Measurements from ENCODE around the gene DOCK4.

DNA sequence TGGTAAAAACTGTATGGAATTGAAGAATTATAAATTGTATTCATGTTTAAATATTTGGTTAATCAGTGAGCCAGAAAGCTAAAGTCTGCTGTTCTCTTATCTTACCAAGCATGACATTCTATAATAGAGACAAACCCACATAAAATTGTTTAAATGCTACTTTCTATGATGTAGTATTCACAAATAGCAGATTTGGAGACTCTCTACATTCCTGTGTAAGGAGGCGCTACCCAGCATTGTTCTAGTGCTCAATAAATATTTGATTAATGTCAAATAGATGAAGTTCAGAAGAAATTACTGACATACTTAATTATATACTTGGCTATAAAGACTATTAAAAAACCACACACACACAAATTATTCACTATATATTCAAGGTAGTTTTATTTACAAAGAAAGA, 49.8 kb downstream of the DOCK4 start:
- TF ChIP-seq CBX8 (IDR thresholded peaks at IDR 0.05; ENCODE audit: borderline replicate concordance, low read depth, low read length), result no peak
- no peak for TF ChIP-seq POLR2A (IDR thresholded peaks at IDR 0.05; ENCODE audit: control extremely low read depth in 1 of 2, low read depth in 2 of 2, low read length in 2 of 2)
- TF ChIP-seq BRCA1 (IDR thresholded peaks at IDR 0.05; ENCODE audit: low read depth, low read length), result no peak
- TF ChIP-seq, protein P1, sequence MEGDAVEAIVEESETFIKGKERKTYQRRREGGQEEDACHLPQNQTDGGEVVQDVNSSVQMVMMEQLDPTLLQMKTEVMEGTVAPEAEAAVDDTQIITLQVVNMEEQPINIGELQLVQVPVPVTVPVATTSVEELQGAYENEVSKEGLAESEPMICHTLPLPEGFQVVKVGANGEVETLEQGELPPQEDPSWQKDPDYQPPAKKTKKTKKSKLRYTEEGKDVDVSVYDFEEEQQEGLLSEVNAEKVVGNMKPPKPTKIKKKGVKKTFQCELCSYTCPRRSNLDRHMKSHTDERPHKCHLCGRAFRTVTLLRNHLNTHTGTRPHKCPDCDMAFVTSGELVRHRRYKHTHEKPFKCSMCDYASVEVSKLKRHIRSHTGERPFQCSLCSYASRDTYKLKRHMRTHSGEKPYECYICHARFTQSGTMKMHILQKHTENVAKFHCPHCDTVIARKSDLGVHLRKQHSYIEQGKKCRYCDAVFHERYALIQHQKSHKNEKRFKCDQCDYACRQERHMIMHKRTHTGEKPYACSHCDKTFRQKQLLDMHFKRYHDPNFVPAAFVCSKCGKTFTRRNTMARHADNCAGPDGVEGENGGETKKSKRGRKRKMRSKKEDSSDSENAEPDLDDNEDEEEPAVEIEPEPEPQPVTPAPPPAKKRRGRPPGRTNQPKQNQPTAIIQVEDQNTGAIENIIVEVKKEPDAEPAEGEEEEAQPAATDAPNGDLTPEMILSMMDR (IDR thresholded peaks at IDR 0.05; ENCODE audit: control extremely low read depth in 1 of 3, insufficient read depth in 1 of 3, low read depth in 1 of 3, low read length in 3 of 3), result no peak
- no peak for TF ChIP-seq POLR2AphosphoS5 (IDR thresholded peaks at IDR 0.05; ENCODE audit: low read depth, low read length)
- TF ChIP-seq RBBP5 (IDR thresholded peaks at IDR 0.05; ENCODE audit: borderline replicate concordance, low read depth, low read length), result no peak
- no peak for TF ChIP-seq EP300 (IDR thresholded peaks at IDR 0.05; ENCODE audit: borderline replicate concordance in 1 of 2, low read depth in 2 of 2, low read length in 2 of 2)
- TF ChIP-seq, protein P2, sequence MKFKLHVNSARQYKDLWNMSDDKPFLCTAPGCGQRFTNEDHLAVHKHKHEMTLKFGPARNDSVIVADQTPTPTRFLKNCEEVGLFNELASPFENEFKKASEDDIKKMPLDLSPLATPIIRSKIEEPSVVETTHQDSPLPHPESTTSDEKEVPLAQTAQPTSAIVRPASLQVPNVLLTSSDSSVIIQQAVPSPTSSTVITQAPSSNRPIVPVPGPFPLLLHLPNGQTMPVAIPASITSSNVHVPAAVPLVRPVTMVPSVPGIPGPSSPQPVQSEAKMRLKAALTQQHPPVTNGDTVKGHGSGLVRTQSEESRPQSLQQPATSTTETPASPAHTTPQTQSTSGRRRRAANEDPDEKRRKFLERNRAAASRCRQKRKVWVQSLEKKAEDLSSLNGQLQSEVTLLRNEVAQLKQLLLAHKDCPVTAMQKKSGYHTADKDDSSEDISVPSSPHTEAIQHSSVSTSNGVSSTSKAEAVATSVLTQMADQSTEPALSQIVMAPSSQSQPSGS (IDR thresholded peaks at IDR 0.05; ENCODE audit: low read length), result no peak
- no peak for TF ChIP-seq CHD2 (IDR thresholded peaks at IDR 0.05; ENCODE audit: low read length)
- no peak for TF ChIP-seq EZH2 (IDR thresholded peaks at IDR 0.05; ENCODE audit: low read depth, low read length, severe bottlenecking)
- TF ChIP-seq KDM5A (IDR thresholded peaks at IDR 0.05; ENCODE audit: low read length), result no peak
- no peak for TF ChIP-seq MAX (IDR thresholded peaks at IDR 0.05)
- TF ChIP-seq YY1 (IDR thresholded peaks at IDR 0.05; ENCODE audit: low read depth, low read length), result no peak

Measured in H1 (cell line).